Measurements from ENCODE around the gene LHCGR.

DNA sequence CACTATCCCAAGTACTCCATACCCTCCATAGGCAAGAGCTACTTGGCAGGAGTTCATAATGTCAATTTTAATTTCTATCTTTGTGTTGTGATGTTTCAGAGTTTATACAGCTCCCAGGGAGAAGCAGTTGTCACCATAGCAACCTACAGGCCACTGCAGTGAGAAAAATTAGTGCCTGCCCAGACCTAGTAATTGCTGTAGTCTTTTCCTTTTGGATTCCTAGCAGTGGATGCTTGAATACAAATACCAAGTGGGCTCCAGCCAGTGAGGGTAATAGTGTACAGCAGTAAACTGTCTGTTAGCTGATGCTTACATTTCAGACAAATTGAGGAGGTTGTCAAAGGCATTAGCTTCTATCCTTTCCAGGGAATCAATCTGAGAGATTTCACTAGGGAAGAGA, 26.7 kb downstream of the LHCGR start:
- TF ChIP-seq CTCF (IDR thresholded peaks at IDR 0.05; ENCODE audit: low read depth, low read length, poor library complexity, severe bottlenecking) (no peak), EZH2phosphoT487 (IDR thresholded peaks at IDR 0.05; ENCODE audit: borderline replicate concordance, low read length) (no peak)

Data from DOHH2 (cell line).